Gastroesophageal sphincter (tissue), 3 donors: Measurements from ENCODE around the gene ACTC1.

Source experiments
- CTCF ChIP-seq, 4 experiments: fragments of 200-600 bp in 2 of 4; fragments of 450-650 bp in 2 of 4; sonication (generic) in 1 of 4; IDR thresholded peaks; one replicate each; pipeline ENCODE4 v1.5.1; 2017 to 2019; ENCODE audit warnings: antibody characterized with exemption in 4 of 4, mild to moderate bottlenecking in 2 of 4, moderate library complexity in 2 of 4
- POLR2A ChIP-seq, 2 donors: fragments of 450-650 bp; IDR thresholded peaks; one replicate each; pipeline ENCODE4 v1.6.1; 2017; ENCODE audit warnings: antibody characterized with exemption in 2 of 2, mild to moderate bottlenecking in 2 of 2, moderate library complexity in 1 of 2

- TF ChIP-seq POLR2A (IDR thresholded peaks at IDR 0.05) = no peak
- TF ChIP-seq CTCF (IDR thresholded peaks at IDR 0.05) = no peak
These were observed 42.9 kb upstream of the ACTC1 start for GRCh38 chr15:34838282-34838681.
